Endodermal cell (in vitro differentiated cells): ENCODE measurements around the gene EIF3D. TPM values are rescaled to one million over a fixed set of nuclear protein-coding genes. Genes with fewer than 3 reads are reported as not detected.

Source experiments
- DNase-seq: peaks from one replicate; pipeline ENCODE4 v3.0.0-alpha.2; 2017
- H3K27ac ChIP-seq: 2 replicates; pipeline ENCODE4 v1.5.1; 2013; ENCODE audit warnings: mild to moderate bottlenecking, low read depth, low read length, moderate library complexity
- H3K27me3 ChIP-seq: 2 replicates; pipeline ENCODE4 v1.6.1; 2013; ENCODE audit warnings: mild to moderate bottlenecking, low read length, moderate library complexity; ENCODE audit not compliant: insufficient read depth, control insufficient read depth, poor library complexity, severe bottlenecking
- H3K36me3 ChIP-seq: 2 replicates; pipeline ENCODE4 v1.7.0; 2013; ENCODE audit warnings: mild to moderate bottlenecking, low read length, moderate library complexity; ENCODE audit not compliant: control insufficient read depth, insufficient read depth
- H3K4me1 ChIP-seq: one replicate; pipeline ENCODE4 v1.7.0; 2013; ENCODE audit warnings: low read length; ENCODE audit not compliant: control insufficient read depth, insufficient read depth
- H3K4me3 ChIP-seq: 2 replicates; pipeline ENCODE4 v1.5.1; 2013; ENCODE audit warnings: mild to moderate bottlenecking, low read length, moderate library complexity
- H3K9ac ChIP-seq: 2 replicates; pipeline ENCODE4 v1.6.1; 2013; ENCODE audit warnings: mild to moderate bottlenecking, low read length, moderate library complexity; ENCODE audit not compliant: poor library complexity, severe bottlenecking; ENCODE audit errors: extremely low read depth
- H3K9me3 ChIP-seq: 2 replicates; pipeline ENCODE4 v1.6.1; 2013; ENCODE audit warnings: mild to moderate bottlenecking, low read length, moderate library complexity; ENCODE audit not compliant: control insufficient read depth
- H3K27ac Mint-ChIP-seq: 2 replicates; pipeline ENCODE4 v1.8.0; 2020; ENCODE audit warnings: mixed read lengths
- H3K27me3 Mint-ChIP-seq: 2 replicates; pipeline ENCODE4 v1.8.0; 2021; ENCODE audit warnings: mild to moderate bottlenecking, mixed read lengths; ENCODE audit not compliant: insufficient read depth
- H3K36me3 Mint-ChIP-seq: 2 replicates; pipeline ENCODE4 v1.8.0; 2020; ENCODE audit warnings: low read depth, mixed read lengths
- H3K4me1 Mint-ChIP-seq: 2 replicates; pipeline ENCODE4 v1.8.0; 2020; ENCODE audit warnings: mixed read lengths
- H3K4me3 Mint-ChIP-seq: 2 replicates; pipeline ENCODE4 v1.8.0; 2020; ENCODE audit warnings: mild to moderate bottlenecking, moderate library complexity, mixed read lengths
- H3K9me3 Mint-ChIP-seq: 2 replicates; pipeline ENCODE4 v1.8.0; 2020; ENCODE audit warnings: mild to moderate bottlenecking, mixed read lengths
- CTCF ChIP-seq: fragments of 200-600 bp; sonication (generic); conservative IDR thresholded peaks from 2 replicates; pipeline ENCODE4 v1.5.0; 2021; ENCODE audit warnings: antibody characterized with exemption, mild to moderate bottlenecking
- WGBS, 2 experiments: methylation state at CpG; one replicate each; pipeline versions ENCODE4 v1.1.5 to v1.1.7; 2013; ENCODE audit warnings: missing lambda C conversion rate in 2 of 2, mixed read lengths in 1 of 2; ENCODE audit not compliant: insufficient coverage in 1 of 2, insufficient read length in 1 of 2; 5-methylcytosine and 5-hydroxymethylcytosine counted together
- total RNA-seq, 2 donors: library from RNA; stranded (reverse); fragmentation: NEBNext Ultra II Directional in 1 of 2; extraction: Animal tissue kit (Norgen Biotek cat#: 25700) in 1 of 2; gene quantifications; 2 replicates in 1 of 2; 3 replicates in 1 of 2; pipeline ENCODE4 v1.2.1, GENCODE V29; 2021

Gene EIF3D
- total RNA-seq, 2 donors from 2014 or later, result 157 to 196 TPM

DNA sequence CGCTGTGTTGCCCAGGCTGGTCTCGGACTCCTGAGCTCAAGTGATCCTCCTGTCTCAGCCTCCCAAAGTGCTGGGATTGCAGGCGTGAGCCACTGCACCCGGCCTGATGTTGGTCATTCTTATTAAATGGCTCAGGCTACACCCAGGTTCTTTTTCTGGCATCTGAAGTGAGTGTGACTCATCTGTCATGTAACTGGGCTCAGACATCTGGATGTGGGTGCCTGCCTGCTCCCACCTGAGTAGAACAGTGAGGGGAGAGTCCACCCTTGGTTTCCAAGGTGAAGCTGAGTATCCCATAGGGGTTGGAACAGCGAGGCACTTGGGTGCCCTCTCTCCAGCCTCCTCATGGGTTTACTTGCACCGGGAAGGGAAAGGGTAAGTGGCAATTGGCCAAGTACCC is 36.7 kb upstream of the EIF3D start:
- Mint-ChIP-seq H3K9me3 (no peaks in the 10 kb centered on the region), H3K36me3 (no peaks in the 10 kb centered on the region), H3K4me3 (no peak overlapping the region), H3K27me3 (no peaks in the 10 kb centered on the region), H3K27ac (no peak overlapping the region), H3K4me1 (peaks cover 17% of the 10 kb centered on the region)
- Histone ChIP-seq H3K27ac (no peak overlapping the region), H3K4me3 (no peak overlapping the region), H3K27me3 (no peaks in the 10 kb centered on the region), H3K9me3 (no peaks in the 10 kb centered on the region), H3K4me1 (no peaks in the 10 kb centered on the region), H3K36me3 (no peaks in the 10 kb centered on the region), H3K9ac (no peak overlapping the region)
- TF ChIP-seq CTCF, result no peak
- WGBS, 2 experiments, result 91% methylated on average over 4 to 6 of the region's 6 CpGs
- DNase-seq, result no peak

- no peaks in the 10 kb centered on the region for H3K36me3 Mint-ChIP-seq
- Histone ChIP-seq H3K36me3 (no peaks in the 10 kb centered on the region), H3K9ac (no peak overlapping the region), H3K4me3 (no peak overlapping the region), H3K27ac (no peak overlapping the region), H3K27me3 (no peaks in the 10 kb centered on the region), H3K9me3 (no peaks in the 10 kb centered on the region), H3K4me1 (no peaks in the 10 kb centered on the region)
- no peak overlapping the region for H3K27ac Mint-ChIP-seq
- DNase-seq, result no peak
- H3K4me1 Mint-ChIP-seq, result peaks cover 17% of the 10 kb centered on the region
- H3K4me3 Mint-ChIP-seq, result no peak overlapping the region
- 95 to 100% methylated on average over 5 of the region's 5 CpGs for WGBS, 2 experiments
- H3K27me3 Mint-ChIP-seq, result no peaks in the 10 kb centered on the region
- H3K9me3 Mint-ChIP-seq, result no peaks in the 10 kb centered on the region
- no peak for TF ChIP-seq CTCF
Measured at GRCh38 chr22:36565159-36565507, 36.2 kb upstream of the EIF3D start.

- Histone ChIP-seq H3K4me3 (no peak overlapping the region), H3K9me3 (no peaks in the 10 kb centered on the region), H3K9ac (no peak overlapping the region), H3K36me3 (no peaks in the 10 kb centered on the region), H3K4me1 (no peaks in the 10 kb centered on the region), H3K27me3 (no peaks in the 10 kb centered on the region), H3K27ac (no peak overlapping the region)
- no peak for DNase-seq
- Mint-ChIP-seq H3K27me3 (no peaks in the 10 kb centered on the region), H3K36me3 (no peaks in the 10 kb centered on the region), H3K4me3 (no peak overlapping the region), H3K4me1 (peaks cover 15% of the 10 kb centered on the region), H3K9me3 (no peaks in the 10 kb centered on the region), H3K27ac (no peak overlapping the region)
- TF ChIP-seq CTCF, result no peak
- WGBS, 2 experiments, result 94 to 97% methylated on average over 30 to 48 of the region's 48 CpGs
Measured at GRCh38 chr22:36564422-36565158, 35.6 kb upstream of the EIF3D start.
